ENCODE results near the gene DMAC1. TPM values are rescaled to one million over a fixed set of nuclear protein-coding genes. Genes with fewer than 3 reads are reported as not detected.

Gene DMAC1
- total RNA-seq, 2 experiments from 2014 or later = 9.5 to 9.9 TPM

GRCh38 chr9:7823651-7824050 is 24.1 kb upstream of the DMAC1 start:
- no peaks in the 10 kb centered on the region for H3K36me3 Mint-ChIP-seq (ENCODE audit: low read depth)

GRCh38 chr9:7819984-7820383 is 20.4 kb upstream of the DMAC1 start:
- CTCF ChIA-PET = no interaction called here
- no peak overlapping the region for H3K27ac Mint-ChIP-seq

More at GRCh38 chr9:7823651-7824050, 24.1 kb upstream of the DMAC1 start:
- ATAC-seq (ENCODE audit: poor library complexity) (no peak), DNase-seq (no peak)
- H3K4me1 Mint-ChIP-seq (ENCODE audit: low read depth) = no peaks in the 10 kb centered on the region
- TF ChIP-seq CTCF (IDR thresholded peaks at IDR 0.05) = no peak
- no peaks in the 10 kb centered on the region for H3K9me3 ChIP-seq (ENCODE audit: control insufficient read depth in 1 of 2, insufficient read depth in 1 of 2, low read length in 2 of 2)
- CTCF ChIA-PET = no interaction called here
- H3K4me3 ChIP-seq (ENCODE audit: low read length) = no peak overlapping the region
- H3K36me3 ChIP-seq (ENCODE audit: insufficient read depth, low read length) = no peaks in the 10 kb centered on the region
- H3K4me1 ChIP-seq (ENCODE audit: insufficient read depth, low read length) = no peaks in the 10 kb centered on the region
- no peaks in the 10 kb centered on the region for H3K27me3 ChIP-seq (ENCODE audit: control insufficient read depth in 1 of 2, insufficient read depth in 2 of 2, low read length in 2 of 2)
- POLR2A ChIA-PET = no interaction called here
- no peak overlapping the region for H3K27ac ChIP-seq (ENCODE audit: low read depth in 1 of 2, low read length in 2 of 2)
- intact Hi-C loops (cut with DNase I, micrococcal nuclease) = no loop called here
- no peaks in the 10 kb centered on the region for H3K27me3 Mint-ChIP-seq
- no peak overlapping the region for H3K4me3 Mint-ChIP-seq
- H3K9me3 Mint-ChIP-seq = no peaks in the 10 kb centered on the region
- H3K27ac Mint-ChIP-seq = no peak overlapping the region

GRCh38 chr9:7816021-7816420 is 16.4 kb upstream of the DMAC1 start:
- ChIA-PET POLR2A (no interaction called here), CTCF (no interaction called here)
- Mint-ChIP-seq H3K4me3 (no peak overlapping the region), H3K27me3 (no peaks in the 10 kb centered on the region), H3K9me3 (no peaks in the 10 kb centered on the region), H3K4me1 (ENCODE audit: low read depth) (no peaks in the 10 kb centered on the region), H3K36me3 (ENCODE audit: low read depth) (no peaks in the 10 kb centered on the region), H3K27ac (no peak overlapping the region)
- Histone ChIP-seq H3K27ac (ENCODE audit: low read depth in 1 of 2, low read length in 2 of 2) (no peak overlapping the region), H3K36me3 (ENCODE audit: insufficient read depth, low read length) (no peaks in the 10 kb centered on the region), H3K27me3 (ENCODE audit: control insufficient read depth in 1 of 2, insufficient read depth in 2 of 2, low read length in 2 of 2) (no peaks in the 10 kb centered on the region), H3K4me1 (ENCODE audit: insufficient read depth, low read length) (no peaks in the 10 kb centered on the region), H3K9me3 (ENCODE audit: control insufficient read depth in 1 of 2, insufficient read depth in 1 of 2, low read length in 2 of 2) (no peaks in the 10 kb centered on the region), H3K4me3 (ENCODE audit: low read length) (no peak overlapping the region)
- intact Hi-C loops (cut with DNase I, micrococcal nuclease) = no loop called here
- TF ChIP-seq CTCF (IDR thresholded peaks at IDR 0.05) = no peak
- ATAC-seq (ENCODE audit: poor library complexity) = no peak
- DNase-seq = no peak

More at GRCh38 chr9:7819984-7820383, 20.4 kb upstream of the DMAC1 start:
- Histone ChIP-seq H3K4me3 (ENCODE audit: low read length) (no peak overlapping the region), H3K4me1 (ENCODE audit: insufficient read depth, low read length) (no peaks in the 10 kb centered on the region), H3K9me3 (ENCODE audit: control insufficient read depth in 1 of 2, insufficient read depth in 1 of 2, low read length in 2 of 2) (no peaks in the 10 kb centered on the region), H3K27ac (ENCODE audit: low read depth in 1 of 2, low read length in 2 of 2) (no peak overlapping the region), H3K36me3 (ENCODE audit: insufficient read depth, low read length) (no peaks in the 10 kb centered on the region), H3K27me3 (ENCODE audit: control insufficient read depth in 1 of 2, insufficient read depth in 2 of 2, low read length in 2 of 2) (no peaks in the 10 kb centered on the region)
- Mint-ChIP-seq H3K4me1 (ENCODE audit: low read depth) (no peaks in the 10 kb centered on the region), H3K27me3 (no peaks in the 10 kb centered on the region), H3K4me3 (no peak overlapping the region), H3K9me3 (no peaks in the 10 kb centered on the region), H3K36me3 (ENCODE audit: low read depth) (no peaks in the 10 kb centered on the region)
- TF ChIP-seq CTCF (IDR thresholded peaks at IDR 0.05) = no peak
- POLR2A ChIA-PET = no interaction called here
- ATAC-seq (ENCODE audit: poor library complexity) (no peak), DNase-seq (no peak)
- intact Hi-C loops (cut with DNase I, micrococcal nuclease) = no loop called here

Data from CD4-positive, alpha-beta T cell (primary cell).